ENCODE measurements around the gene LIG3. TPM values are rescaled to one million over a fixed set of nuclear protein-coding genes. Genes with fewer than 3 reads are reported as not detected.

Gene LIG3
- total RNA-seq, 1 experiment from 2014 or later: 30.0 TPM

DNA sequence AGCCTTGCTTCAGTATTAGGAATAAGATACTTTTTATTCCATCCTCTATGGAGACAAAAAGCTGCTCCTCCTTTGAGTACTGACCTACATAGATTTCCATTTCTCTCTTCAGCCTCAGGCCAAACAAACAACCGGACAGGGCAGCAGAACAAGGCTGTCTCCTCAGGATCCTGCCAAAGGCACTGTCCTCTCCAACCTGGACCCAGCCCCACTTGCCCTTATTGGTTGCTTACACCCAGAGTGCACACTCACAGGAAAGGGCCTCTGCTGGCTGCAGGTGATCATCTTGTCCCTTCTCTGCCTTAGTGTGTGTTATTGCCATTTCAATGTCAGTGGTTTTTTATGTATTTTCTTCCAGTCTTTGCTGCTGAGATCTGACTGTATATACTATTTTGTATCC lies 26.6 kb downstream of the LIG3 start:
- intact Hi-C loops (cut with micrococcal nuclease; ENCODE audit: unreplicated experiment): no loop called here
- TF ChIP-seq, protein P1, sequence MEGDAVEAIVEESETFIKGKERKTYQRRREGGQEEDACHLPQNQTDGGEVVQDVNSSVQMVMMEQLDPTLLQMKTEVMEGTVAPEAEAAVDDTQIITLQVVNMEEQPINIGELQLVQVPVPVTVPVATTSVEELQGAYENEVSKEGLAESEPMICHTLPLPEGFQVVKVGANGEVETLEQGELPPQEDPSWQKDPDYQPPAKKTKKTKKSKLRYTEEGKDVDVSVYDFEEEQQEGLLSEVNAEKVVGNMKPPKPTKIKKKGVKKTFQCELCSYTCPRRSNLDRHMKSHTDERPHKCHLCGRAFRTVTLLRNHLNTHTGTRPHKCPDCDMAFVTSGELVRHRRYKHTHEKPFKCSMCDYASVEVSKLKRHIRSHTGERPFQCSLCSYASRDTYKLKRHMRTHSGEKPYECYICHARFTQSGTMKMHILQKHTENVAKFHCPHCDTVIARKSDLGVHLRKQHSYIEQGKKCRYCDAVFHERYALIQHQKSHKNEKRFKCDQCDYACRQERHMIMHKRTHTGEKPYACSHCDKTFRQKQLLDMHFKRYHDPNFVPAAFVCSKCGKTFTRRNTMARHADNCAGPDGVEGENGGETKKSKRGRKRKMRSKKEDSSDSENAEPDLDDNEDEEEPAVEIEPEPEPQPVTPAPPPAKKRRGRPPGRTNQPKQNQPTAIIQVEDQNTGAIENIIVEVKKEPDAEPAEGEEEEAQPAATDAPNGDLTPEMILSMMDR (IDR thresholded peaks at IDR 0.05; ENCODE audit: unreplicated experiment): no peak
- H3K4me3 Mint-ChIP-seq (ENCODE audit: low read depth, unreplicated experiment): no peak overlapping the region
- no peaks in the 10 kb centered on the region for H3K27me3 Mint-ChIP-seq (ENCODE audit: unreplicated experiment)
- no TSS peak for BruUV-seq (replicated peaks)
- CTCF ChIA-PET: no interaction called here
- peaks cover 61% of the 10 kb centered on the region for H3K36me3 Mint-ChIP-seq (ENCODE audit: insufficient read depth, unreplicated experiment)
- no peak overlapping the region for H3K27ac Mint-ChIP-seq (ENCODE audit: unreplicated experiment)
- no peak for DNase-seq
- H3K4me1 Mint-ChIP-seq (ENCODE audit: low read depth, unreplicated experiment): no peaks in the 10 kb centered on the region
- H3K9me3 Mint-ChIP-seq (ENCODE audit: low read depth, unreplicated experiment): no peaks in the 10 kb centered on the region

DNA sequence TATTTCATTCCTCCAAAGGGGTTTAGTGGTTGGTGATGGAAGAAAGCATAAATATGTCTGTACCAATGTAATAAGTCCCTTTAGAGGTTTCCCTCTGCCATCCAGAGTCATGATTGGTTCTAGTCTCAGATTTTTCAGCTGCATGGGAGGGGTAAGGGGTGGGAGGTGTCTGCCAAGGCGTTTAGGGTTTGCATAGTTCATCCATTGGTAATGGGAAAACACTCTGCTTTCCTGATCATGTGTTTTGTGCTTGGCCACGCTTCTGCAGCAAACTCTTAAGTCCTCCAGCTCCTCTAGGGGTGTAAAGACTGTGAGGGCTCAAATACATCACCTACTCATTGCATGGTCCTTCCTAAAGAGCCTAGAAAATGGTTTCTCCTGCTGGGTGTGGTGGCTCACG lies 29.8 kb downstream of the LIG3 start:
- no peaks in the 10 kb centered on the region for H3K9me3 Mint-ChIP-seq (ENCODE audit: low read depth, unreplicated experiment)
- no TSS peak for BruUV-seq (replicated peaks)
- CTCF ChIA-PET: interaction anchor here (0.9 kb wide), 1 partner anchor 29 kb away, joined by 5 read pairs; no protein-coding TSS in a partner anchor
- H3K27ac Mint-ChIP-seq (ENCODE audit: unreplicated experiment): no peak overlapping the region
- TF ChIP-seq, protein P1 (IDR thresholded peaks at IDR 0.05; ENCODE audit: unreplicated experiment): no peak
- DNase-seq: no peak
- no peak overlapping the region for H3K4me3 Mint-ChIP-seq (ENCODE audit: low read depth, unreplicated experiment)
- no peaks in the 10 kb centered on the region for H3K4me1 Mint-ChIP-seq (ENCODE audit: low read depth, unreplicated experiment)
- intact Hi-C loops (cut with micrococcal nuclease; ENCODE audit: unreplicated experiment): no loop called here
- H3K36me3 Mint-ChIP-seq (ENCODE audit: insufficient read depth, unreplicated experiment): peaks cover 47% of the 10 kb centered on the region
- no peaks in the 10 kb centered on the region for H3K27me3 Mint-ChIP-seq (ENCODE audit: unreplicated experiment)

DNA sequence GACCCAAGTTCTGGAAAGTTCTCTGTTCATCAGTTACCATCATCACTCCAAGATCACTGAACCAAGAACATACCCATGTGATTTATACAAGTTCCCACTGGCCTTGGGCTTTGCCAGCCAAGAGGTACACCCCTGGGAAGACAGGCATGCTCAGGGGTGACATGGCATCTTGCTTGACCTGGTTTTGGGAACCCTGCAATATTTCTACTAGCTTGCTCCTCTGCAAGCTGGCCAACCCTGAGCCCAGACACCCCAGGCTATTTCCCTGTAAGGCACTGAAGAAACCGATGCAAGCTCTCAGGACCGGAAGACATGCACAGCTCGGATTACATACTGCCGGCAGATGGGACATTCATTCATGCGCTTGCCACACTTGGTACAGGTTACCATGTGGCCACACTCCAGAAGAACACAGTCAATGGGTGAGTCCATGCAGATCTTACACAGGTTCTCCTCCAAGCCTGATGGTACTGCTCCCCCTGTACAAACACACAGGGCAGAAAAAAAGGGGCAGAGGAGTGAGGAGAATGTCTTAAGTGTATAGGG lies 31.4 kb downstream of the LIG3 start:
- no peak overlapping the region for H3K27ac Mint-ChIP-seq (ENCODE audit: unreplicated experiment)
- no peak overlapping the region for H3K4me3 Mint-ChIP-seq (ENCODE audit: low read depth, unreplicated experiment)
- no TSS peak for BruUV-seq (replicated peaks)
- no peaks in the 10 kb centered on the region for H3K4me1 Mint-ChIP-seq (ENCODE audit: low read depth, unreplicated experiment)
- no peaks in the 10 kb centered on the region for H3K9me3 Mint-ChIP-seq (ENCODE audit: low read depth, unreplicated experiment)
- intact Hi-C loops (cut with micrococcal nuclease; ENCODE audit: unreplicated experiment): no loop called here
- H3K36me3 Mint-ChIP-seq (ENCODE audit: insufficient read depth, unreplicated experiment): peaks cover 47% of the 10 kb centered on the region
- TF ChIP-seq, protein P1 (IDR thresholded peaks at IDR 0.05; ENCODE audit: unreplicated experiment): no peak
- CTCF ChIA-PET: interaction anchor here (0.7 kb wide), 1 partner anchor 78 kb away, joined by 4 read pairs; no protein-coding TSS in a partner anchor
- H3K27me3 Mint-ChIP-seq (ENCODE audit: unreplicated experiment): no peaks in the 10 kb centered on the region
- DNase-seq: no peak

DNA sequence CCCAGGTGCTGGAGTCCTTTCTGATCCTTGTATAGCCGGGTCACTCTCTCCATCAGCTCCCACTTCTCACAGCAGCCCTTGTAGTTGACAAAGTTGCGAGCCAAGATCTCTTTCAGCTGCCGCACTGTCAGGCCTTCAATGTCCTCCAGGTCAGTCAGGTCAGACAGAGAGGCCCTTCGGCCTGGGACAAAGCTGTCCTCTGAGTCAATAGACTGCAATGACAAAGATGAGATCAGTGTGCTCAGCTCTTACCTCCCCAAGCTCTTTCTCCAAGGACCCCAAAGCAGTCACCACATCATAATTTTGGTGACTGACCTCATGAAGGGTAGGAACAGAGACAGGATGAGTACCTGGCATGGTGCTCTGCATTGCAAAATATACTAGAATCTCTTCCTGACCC lies 36.1 kb downstream of the LIG3 start:
- no peak overlapping the region for H3K27ac Mint-ChIP-seq (ENCODE audit: unreplicated experiment)
- BruUV-seq (replicated peaks): no TSS peak
- H3K9me3 Mint-ChIP-seq (ENCODE audit: low read depth, unreplicated experiment): no peaks in the 10 kb centered on the region
- no peak for DNase-seq
- TF ChIP-seq, protein P1 (IDR thresholded peaks at IDR 0.05; ENCODE audit: unreplicated experiment): no peak
- H3K4me1 Mint-ChIP-seq (ENCODE audit: low read depth, unreplicated experiment): peaks cover 21% of the 10 kb centered on the region
- H3K4me3 Mint-ChIP-seq (ENCODE audit: low read depth, unreplicated experiment): no peak overlapping the region
- intact Hi-C loops (cut with micrococcal nuclease; ENCODE audit: unreplicated experiment): loop anchor here (5.0 kb wide), 1 partner anchor 71 kb away; no protein-coding TSS in a partner anchor
- peaks cover 29% of the 10 kb centered on the region for H3K36me3 Mint-ChIP-seq (ENCODE audit: insufficient read depth, unreplicated experiment)
- CTCF ChIA-PET: no interaction called here
- no peaks in the 10 kb centered on the region for H3K27me3 Mint-ChIP-seq (ENCODE audit: unreplicated experiment)

Data from Calu3 (cell line).